Gastroesophageal sphincter (tissue), 4 donors: ENCODE data around the gene TCF7L2. TPM values are rescaled to one million over a fixed set of nuclear protein-coding genes. Genes with fewer than 3 reads are reported as not detected.

Source experiments
- ATAC-seq: fragments of 150-250 bp; one replicate; pipeline ENCODE4 v1.9.1; 2016; ENCODE audit warnings: mild to moderate bottlenecking, moderate library complexity
- H3K27ac ChIP-seq, 4 donors: fragments of 200-600 bp; sonication (generic) in 3 of 4; 1 replicate in 3 of 4; 2 replicates in 1 of 4; pipeline ENCODE4 v1.5.1; 2016 to 2019
- H3K27me3 ChIP-seq: fragments of 200-600 bp; sonication (generic); one replicate; pipeline ENCODE4 v1.5.1; 2019
- H3K36me3 ChIP-seq, 2 donors: fragments of 200-600 bp; sonication (generic); one replicate each; pipeline ENCODE4 v1.5.1; 2019; ENCODE audit warnings: control low read depth in 1 of 2
- H3K4me1 ChIP-seq, 3 donors: fragments of 200-600 bp; sonication (generic); 1 replicate in 2 of 3; 2 replicates in 1 of 3; pipeline ENCODE4 v1.5.1; 2016 to 2019; ENCODE audit warnings: control low read depth in 2 of 3
- H3K4me3 ChIP-seq, 2 donors: fragments of 200-600 bp; sonication (generic); one replicate each; pipeline ENCODE4 v1.5.1; 2019; ENCODE audit warnings: mild to moderate bottlenecking in 1 of 2, moderate library complexity in 1 of 2
- H3K9me3 ChIP-seq, 3 donors: fragments of 200-600 bp; sonication (generic); one replicate each; pipeline ENCODE4 v1.5.1; 2017 to 2019; ENCODE audit warnings: control low read depth in 2 of 3
- EP300 ChIP-seq: sonication (generic); formaldehyde crosslinking; IDR thresholded peaks from one replicate; pipeline ENCODE4 v1.6.1; 2017; ENCODE audit warnings: antibody characterized with exemption, mild to moderate bottlenecking
- POLR2A ChIP-seq, 2 donors: fragments of 450-650 bp; IDR thresholded peaks; one replicate each; pipeline ENCODE4 v1.6.1; 2017; ENCODE audit warnings: antibody characterized with exemption in 2 of 2, mild to moderate bottlenecking in 2 of 2, moderate library complexity in 1 of 2
- POLR2AphosphoS5 ChIP-seq: sonication (generic); formaldehyde crosslinking; IDR thresholded peaks from one replicate; pipeline ENCODE4 v1.6.1; 2017; ENCODE audit warnings: antibody characterized with exemption
- WGBS, 2 donors: methylation state at CpG; one replicate each; pipeline ENCODE4 v1.1.5; 2018; ENCODE audit warnings: low coverage in 1 of 2; 5-methylcytosine and 5-hydroxymethylcytosine counted together
- total RNA-seq, 4 donors: library from RNA; depleted of rRNA; stranded (reverse); fragments of >200 nt; gene quantifications; one replicate each; pipeline ENCODE4 v1.1.0, GENCODE V29; 2016
- TF ChIP-seq, protein P1 (sequence below), 4 experiments: fragments of 200-600 bp in 2 of 4; fragments of 450-650 bp in 2 of 4; sonication (generic) in 1 of 4; IDR thresholded peaks; one replicate each; pipeline ENCODE4 v1.5.1; 2017 to 2019; ENCODE audit warnings: antibody characterized with exemption in 4 of 4, mild to moderate bottlenecking in 2 of 4, moderate library complexity in 2 of 4

The TCF7L2 gene
- total RNA-seq, 4 donors from 2014 or later: 12.6 to 22.4 (median 20.2) TPM

GRCh38 chr10:113068178-113068890 lies 118.3 kb downstream of the TCF7L2 start:
- TF ChIP-seq, protein P1, sequence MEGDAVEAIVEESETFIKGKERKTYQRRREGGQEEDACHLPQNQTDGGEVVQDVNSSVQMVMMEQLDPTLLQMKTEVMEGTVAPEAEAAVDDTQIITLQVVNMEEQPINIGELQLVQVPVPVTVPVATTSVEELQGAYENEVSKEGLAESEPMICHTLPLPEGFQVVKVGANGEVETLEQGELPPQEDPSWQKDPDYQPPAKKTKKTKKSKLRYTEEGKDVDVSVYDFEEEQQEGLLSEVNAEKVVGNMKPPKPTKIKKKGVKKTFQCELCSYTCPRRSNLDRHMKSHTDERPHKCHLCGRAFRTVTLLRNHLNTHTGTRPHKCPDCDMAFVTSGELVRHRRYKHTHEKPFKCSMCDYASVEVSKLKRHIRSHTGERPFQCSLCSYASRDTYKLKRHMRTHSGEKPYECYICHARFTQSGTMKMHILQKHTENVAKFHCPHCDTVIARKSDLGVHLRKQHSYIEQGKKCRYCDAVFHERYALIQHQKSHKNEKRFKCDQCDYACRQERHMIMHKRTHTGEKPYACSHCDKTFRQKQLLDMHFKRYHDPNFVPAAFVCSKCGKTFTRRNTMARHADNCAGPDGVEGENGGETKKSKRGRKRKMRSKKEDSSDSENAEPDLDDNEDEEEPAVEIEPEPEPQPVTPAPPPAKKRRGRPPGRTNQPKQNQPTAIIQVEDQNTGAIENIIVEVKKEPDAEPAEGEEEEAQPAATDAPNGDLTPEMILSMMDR (IDR thresholded peaks at IDR 0.05): no peak
- TF ChIP-seq EP300: no peak
- TF ChIP-seq POLR2A (IDR thresholded peaks at IDR 0.05): no peak
- no peak for TF ChIP-seq POLR2AphosphoS5
- no peaks in the 10 kb centered on the region for H3K9me3 ChIP-seq
- H3K4me1 ChIP-seq: peaks cover 0 to 85% (median 5%) of the 10 kb centered on the region in 3 donors
- peaks cover 0 to 9% of the 10 kb centered on the region in 2 donors for H3K36me3 ChIP-seq
- no peak overlapping the region for H3K4me3 ChIP-seq
- no peaks in the 10 kb centered on the region for H3K27me3 ChIP-seq
- WGBS, 2 donors: 89 to 90% methylated on average over 2 to 9 of the region's 13 CpGs
- ATAC-seq: no peak
- no peak overlapping the region for H3K27ac ChIP-seq

- no peak for TF ChIP-seq POLR2A (IDR thresholded peaks at IDR 0.05)
- TF ChIP-seq, protein P1 (IDR thresholded peaks at IDR 0.05): no peak
- TF ChIP-seq POLR2AphosphoS5: no peak
- no peak for TF ChIP-seq EP300
- H3K27ac ChIP-seq: no peak overlapping the region
- ATAC-seq: no peak
- no peak overlapping the region for H3K4me3 ChIP-seq
- 63 to 80% methylated on average over 1 to 4 of the region's 7 CpGs for WGBS, 2 donors
- no peaks in the 10 kb centered on the region for H3K27me3 ChIP-seq
- H3K9me3 ChIP-seq: no peaks in the 10 kb centered on the region
- peaks cover 0 to 85% (median 8%) of the 10 kb centered on the region in 3 donors for H3K4me1 ChIP-seq
- peaks cover 0 to 9% of the 10 kb centered on the region in 2 donors for H3K36me3 ChIP-seq
These were observed 119.5 kb downstream of the TCF7L2 start for GRCh38 chr10:113069595-113069994.

- Histone ChIP-seq H3K4me1 (peaks cover 0 to 75% (median 8%) of the 10 kb centered on the region in 3 donors), H3K36me3 (peaks cover 0 to 9% of the 10 kb centered on the region in 2 donors), H3K27ac (peak overlapping the region in 2 of 4 donors; percentile 12 to 20), H3K4me3 (no peak overlapping the region), H3K27me3 (no peaks in the 10 kb centered on the region), H3K9me3 (no peaks in the 10 kb centered on the region)
- TF ChIP-seq EP300 (no peak), POLR2AphosphoS5 (no peak), POLR2A (IDR thresholded peaks at IDR 0.05) (no peak)
- TF ChIP-seq, protein P1 (IDR thresholded peaks at IDR 0.05): no peak
- 30 to 68% methylated on average over 3 to 4 of the region's 7 CpGs for WGBS, 2 donors
- no peak for ATAC-seq
These were observed 121.4 kb downstream of the TCF7L2 start for GRCh38 chr10:113071446-113071845.

- TF ChIP-seq EP300: no peak
- TF ChIP-seq POLR2AphosphoS5: peak; percentile 75
- TF ChIP-seq POLR2A (IDR thresholded peaks at IDR 0.05): no peak
- TF ChIP-seq, protein P1 (IDR thresholded peaks at IDR 0.05): no peak
- no peaks in the 10 kb centered on the region for H3K9me3 ChIP-seq
- H3K4me3 ChIP-seq: no peak overlapping the region
- WGBS, 2 donors: 37 to 43% methylated on average over 3 to 18 of the region's 23 CpGs
- H3K27me3 ChIP-seq: no peaks in the 10 kb centered on the region
- peaks cover 0 to 9% of the 10 kb centered on the region in 2 donors for H3K36me3 ChIP-seq
- ATAC-seq: peak; percentile 90
- peaks cover 0 to 62% (median 8%) of the 10 kb centered on the region in 3 donors for H3K4me1 ChIP-seq
- H3K27ac ChIP-seq: peak overlapping the region in 3 of 4 donors; percentile 59 to 76 (median 75)
These were observed 123.6 kb downstream of the TCF7L2 start for GRCh38 chr10:113073549-113074189.
